Measurements from ENCODE around the gene SMIM43.
"Not testable (repeated sequence)": the region's sequence is repeated elsewhere in the genome, so short reads cannot be mapped to it uniquely, and the experiment has no call there.

The SMIM43 gene

GRCh38 chr4:121734571-121734970, 30.4 kb downstream of the SMIM43 start:
- DNase-seq (ENCODE audit: low read depth): no peak
- H3K4me3 ChIP-seq (ENCODE audit: low read depth, low read length): no peak overlapping the region
- in situ Hi-C loops (cut with HindIII; ENCODE audit: low sequenced_read_pairs): loop anchor here (25.0 kb wide), 1 partner anchor 272 kb away; no protein-coding TSS in a partner anchor
- TF ChIP-seq CTCF (IDR thresholded peaks at IDR 0.05; ENCODE audit: low read depth, low read length, missing control alignments): no peak

- no peak for DNase-seq (ENCODE audit: low read depth)
- in situ Hi-C loops (cut with HindIII; ENCODE audit: low sequenced_read_pairs): loop anchor here (25.0 kb wide), 1 partner anchor 272 kb away; no protein-coding TSS in a partner anchor
- no peak for TF ChIP-seq CTCF (IDR thresholded peaks at IDR 0.05; ENCODE audit: low read depth, low read length, missing control alignments)
- no peak overlapping the region for H3K4me3 ChIP-seq (ENCODE audit: low read depth, low read length)
Measured at GRCh38 chr4:121733942-121734341, 31.0 kb downstream of the SMIM43 start.

GRCh38 chr4:121729753-121730152, 35.2 kb downstream of the SMIM43 start:
- not testable (repeated sequence) for DNase-seq (ENCODE audit: low read depth); H3K4me3 ChIP-seq (ENCODE audit: low read depth, low read length)
- in situ Hi-C loops (cut with HindIII; ENCODE audit: low sequenced_read_pairs): loop anchor here (25.0 kb wide), 1 partner anchor 267 kb away; no protein-coding TSS in a partner anchor

- peak; percentile 24 for DNase-seq (ENCODE audit: low read depth)
Measured at GRCh38 chr4:121728798-121729226, 36.2 kb downstream of the SMIM43 start.

GRCh38 chr4:121728066-121728465, 36.9 kb downstream of the SMIM43 start:
- in situ Hi-C loops (cut with HindIII; ENCODE audit: low sequenced_read_pairs): loop anchor here (25.0 kb wide), 1 partner anchor 266 kb away; no protein-coding TSS in a partner anchor
- no peak for DNase-seq (ENCODE audit: low read depth)
- no peak for TF ChIP-seq CTCF (IDR thresholded peaks at IDR 0.05; ENCODE audit: low read depth, low read length, missing control alignments)
- H3K4me3 ChIP-seq (ENCODE audit: low read depth, low read length): no peak overlapping the region

More at GRCh38 chr4:121728798-121729226, 36.2 kb downstream of the SMIM43 start:
- in situ Hi-C loops (cut with HindIII; ENCODE audit: low sequenced_read_pairs): loop anchor here (25.0 kb wide), 1 partner anchor 267 kb away; no protein-coding TSS in a partner anchor
- TF ChIP-seq CTCF (IDR thresholded peaks at IDR 0.05; ENCODE audit: low read depth, low read length, missing control alignments): no peak
- no peak overlapping the region for H3K4me3 ChIP-seq (ENCODE audit: low read depth, low read length)

GRCh38 chr4:121726642-121727268, 38.2 kb downstream of the SMIM43 start:
- in situ Hi-C loops (cut with HindIII; ENCODE audit: low sequenced_read_pairs): loop anchor here (25.0 kb wide), 1 partner anchor 264 kb away; no protein-coding TSS in a partner anchor
- peak; percentile 57 for TF ChIP-seq CTCF (IDR thresholded peaks at IDR 0.05; ENCODE audit: low read depth, low read length, missing control alignments)
- no peak overlapping the region for H3K4me3 ChIP-seq (ENCODE audit: low read depth, low read length)
- DNase-seq (ENCODE audit: low read depth): peak; percentile 66

- in situ Hi-C loops (cut with HindIII; ENCODE audit: low sequenced_read_pairs): loop anchor here (25.0 kb wide), 1 partner anchor 262 kb away; no protein-coding TSS in a partner anchor
- no peak overlapping the region for H3K4me3 ChIP-seq (ENCODE audit: low read depth, low read length)
- no peak for TF ChIP-seq CTCF (IDR thresholded peaks at IDR 0.05; ENCODE audit: low read depth, low read length, missing control alignments)
- no peak for DNase-seq (ENCODE audit: low read depth)
Measured at GRCh38 chr4:121724671-121725070, 40.3 kb downstream of the SMIM43 start.

Data from astrocyte of the cerebellum (primary cell).